SK-N-SH (cell line): ENCODE data around the gene CAPN9.

Source experiments
- CHD2 ChIP-seq: fragments of 150-350 bp; IDR thresholded peaks from 2 replicates; pipeline ENCODE4 v1.6.1; 2018; ENCODE audit warnings: low read length; ENCODE audit not compliant: partially characterized antibody
- CTCF ChIP-seq: fragments of 200-600 bp; sonication (generic); IDR thresholded peaks from 2 replicates; pipeline ENCODE4 v1.6.1; 2017; ENCODE audit warnings: antibody characterized with exemption, mild to moderate bottlenecking, moderate library complexity
- GABPA ChIP-seq: IDR thresholded peaks from 2 replicates; pipeline ENCODE4 v1.4.0; 2012; ENCODE audit warnings: low read depth, mild to moderate bottlenecking
- GATA2 ChIP-seq: sonication (generic); formaldehyde crosslinking; IDR thresholded peaks from 2 replicates; pipeline ENCODE4 v1.5.0; 2020; ENCODE audit warnings: mild to moderate bottlenecking, missing genetic modification reagents
- MAX ChIP-seq: IDR thresholded peaks from 2 replicates; pipeline ENCODE4 v1.4.0; 2012; ENCODE audit warnings: low read depth
- RAD21 ChIP-seq: IDR thresholded peaks from 2 replicates; pipeline ENCODE4 v1.6.1; 2012; ENCODE audit warnings: mild to moderate bottlenecking, low read length
- REST ChIP-seq: IDR thresholded peaks from 2 replicates; pipeline ENCODE4 v1.6.1; 2012; ENCODE audit warnings: mild to moderate bottlenecking, low read depth, low read length, moderate library complexity
- RFX5 ChIP-seq: IDR thresholded peaks from 2 replicates; pipeline ENCODE4 v1.6.1; 2012; ENCODE audit warnings: mild to moderate bottlenecking, improper control_type of control experiment, low read length
- SMC3 ChIP-seq: IDR thresholded peaks from 2 replicates; pipeline ENCODE4 v1.6.1; 2012; ENCODE audit warnings: low read depth, low read length, improper control_type of control experiment
- TCF12 ChIP-seq: IDR thresholded peaks from 2 replicates; pipeline ENCODE4 v1.4.0; 2012
- TEAD4 ChIP-seq: IDR thresholded peaks from 2 replicates; pipeline ENCODE4 v1.4.0; 2012; ENCODE audit warnings: mild to moderate bottlenecking, borderline replicate concordance; ENCODE audit not compliant: insufficient read depth
- USF1 ChIP-seq: IDR thresholded peaks from 2 replicates; pipeline ENCODE4 v1.4.0; 2012; ENCODE audit warnings: low read depth, borderline replicate concordance
- USF2 ChIP-seq: fragments of 150-350 bp; IDR thresholded peaks from 2 replicates; pipeline ENCODE4 v1.6.1; 2017; ENCODE audit warnings: antibody characterized with exemption, low read length, low read depth, borderline replicate concordance
- ZBTB33 ChIP-seq: IDR thresholded peaks from 2 replicates; pipeline ENCODE4 v1.4.0; 2012; ENCODE audit warnings: low read depth, borderline replicate concordance

- TF ChIP-seq CTCF (no peak), ZBTB33 (no peak), MAX (no peak), USF2 (no peak), SMC3 (no peak), RAD21 (no peak), CHD2 (no peak), RFX5 (no peak), TCF12 (no peak), GATA2 (CRISPR knock-in tag) (no peak), GABPA (no peak), TEAD4 (no peak), REST (no peak), USF1 (no peak)
Observed at GRCh38 chr1:230781594-230781993, 34.4 kb downstream of the CAPN9 start.
